ENCODE results near the gene MISFA.
"Not testable (repeated sequence)": the region's sequence is repeated elsewhere in the genome, so short reads cannot be mapped to it uniquely, and the experiment has no call there.

Gene MISFA

DNA sequence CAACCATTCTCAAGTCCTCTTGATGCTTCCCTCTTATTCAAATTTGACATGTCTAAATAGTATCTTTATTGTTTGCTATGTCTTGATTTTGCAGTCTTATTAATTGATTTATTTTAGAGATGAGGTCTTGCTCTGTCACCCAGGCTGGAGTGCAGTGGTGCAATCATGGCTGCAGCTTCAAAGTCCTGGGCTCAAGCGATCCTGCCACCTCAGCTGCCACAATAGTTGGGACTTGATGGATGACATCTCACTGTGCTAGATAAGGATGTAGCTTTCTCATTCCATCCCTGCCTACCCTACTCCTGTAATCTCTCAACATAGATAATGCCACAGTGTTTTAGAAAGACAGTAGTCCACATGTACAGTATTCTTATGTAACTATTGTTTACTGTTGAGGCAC lies 42.1 kb downstream of the MISFA start:
- Histone ChIP-seq H3K9me3 (no peaks in the 10 kb centered on the region), H3K4me3 (no peak overlapping the region), H3K27me3 (peaks cover 0 to 3% of the 10 kb centered on the region in 2 donors), H3K27ac (no peak overlapping the region), H3K4me1 (no peaks in the 10 kb centered on the region), H3K36me3 (no peaks in the 10 kb centered on the region)
- TF ChIP-seq, protein P1, sequence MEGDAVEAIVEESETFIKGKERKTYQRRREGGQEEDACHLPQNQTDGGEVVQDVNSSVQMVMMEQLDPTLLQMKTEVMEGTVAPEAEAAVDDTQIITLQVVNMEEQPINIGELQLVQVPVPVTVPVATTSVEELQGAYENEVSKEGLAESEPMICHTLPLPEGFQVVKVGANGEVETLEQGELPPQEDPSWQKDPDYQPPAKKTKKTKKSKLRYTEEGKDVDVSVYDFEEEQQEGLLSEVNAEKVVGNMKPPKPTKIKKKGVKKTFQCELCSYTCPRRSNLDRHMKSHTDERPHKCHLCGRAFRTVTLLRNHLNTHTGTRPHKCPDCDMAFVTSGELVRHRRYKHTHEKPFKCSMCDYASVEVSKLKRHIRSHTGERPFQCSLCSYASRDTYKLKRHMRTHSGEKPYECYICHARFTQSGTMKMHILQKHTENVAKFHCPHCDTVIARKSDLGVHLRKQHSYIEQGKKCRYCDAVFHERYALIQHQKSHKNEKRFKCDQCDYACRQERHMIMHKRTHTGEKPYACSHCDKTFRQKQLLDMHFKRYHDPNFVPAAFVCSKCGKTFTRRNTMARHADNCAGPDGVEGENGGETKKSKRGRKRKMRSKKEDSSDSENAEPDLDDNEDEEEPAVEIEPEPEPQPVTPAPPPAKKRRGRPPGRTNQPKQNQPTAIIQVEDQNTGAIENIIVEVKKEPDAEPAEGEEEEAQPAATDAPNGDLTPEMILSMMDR (IDR thresholded peaks at IDR 0.05), result no peak
- intact Hi-C loops (cut with DNase I; ENCODE audit: low total_unique reads), result no loop called here
- DNase-seq, result no peak

DNA sequence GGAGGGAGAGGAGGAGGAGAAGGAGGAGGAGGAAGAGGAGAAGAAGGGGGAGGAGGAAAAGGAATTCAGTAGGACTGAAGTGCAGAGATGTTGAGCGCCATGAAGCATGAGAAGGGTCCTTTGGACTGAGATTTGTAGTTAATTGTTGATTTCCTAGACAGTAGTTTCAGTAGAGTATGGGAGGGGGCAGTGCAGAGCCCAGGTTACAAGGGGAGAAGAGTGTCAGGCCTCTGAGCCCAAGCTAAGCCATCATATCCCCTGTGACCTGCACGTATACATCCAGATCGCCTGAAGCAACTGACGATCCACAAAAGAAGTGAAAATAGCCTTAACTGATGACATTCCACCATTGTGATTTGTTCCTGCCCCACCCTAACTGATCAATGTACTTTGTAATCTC lies 43.4 kb downstream of the MISFA start:
- H3K36me3 ChIP-seq; H3K4me3 ChIP-seq; DNase-seq; intact Hi-C loops (cut with DNase I; ENCODE audit: low total_unique reads); H3K27me3 ChIP-seq; H3K9me3 ChIP-seq; H3K27ac ChIP-seq; H3K4me1 ChIP-seq: not testable (repeated sequence)

DNA sequence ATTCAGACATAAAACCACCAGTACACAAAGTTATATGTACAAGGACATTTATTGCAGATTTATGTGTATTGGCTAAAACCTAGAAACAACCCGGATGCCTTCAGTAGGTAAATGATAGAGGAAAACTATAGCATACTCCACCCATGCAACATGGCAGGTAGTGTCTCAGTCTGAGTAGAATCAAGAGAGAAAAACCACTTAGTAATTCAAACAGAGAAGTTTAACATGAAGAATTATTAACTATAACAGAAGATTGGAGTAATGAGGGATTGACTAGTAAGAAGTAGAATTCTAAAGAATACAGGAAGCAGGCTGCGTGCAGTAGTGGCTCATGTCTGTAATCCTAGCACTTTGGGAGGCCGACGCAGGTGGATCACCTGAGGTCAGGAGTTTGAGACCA lies 50.8 kb downstream of the MISFA start:
- DNase-seq, result no peak
- TF ChIP-seq, protein P1 (IDR thresholded peaks at IDR 0.05), result no peak

DNA sequence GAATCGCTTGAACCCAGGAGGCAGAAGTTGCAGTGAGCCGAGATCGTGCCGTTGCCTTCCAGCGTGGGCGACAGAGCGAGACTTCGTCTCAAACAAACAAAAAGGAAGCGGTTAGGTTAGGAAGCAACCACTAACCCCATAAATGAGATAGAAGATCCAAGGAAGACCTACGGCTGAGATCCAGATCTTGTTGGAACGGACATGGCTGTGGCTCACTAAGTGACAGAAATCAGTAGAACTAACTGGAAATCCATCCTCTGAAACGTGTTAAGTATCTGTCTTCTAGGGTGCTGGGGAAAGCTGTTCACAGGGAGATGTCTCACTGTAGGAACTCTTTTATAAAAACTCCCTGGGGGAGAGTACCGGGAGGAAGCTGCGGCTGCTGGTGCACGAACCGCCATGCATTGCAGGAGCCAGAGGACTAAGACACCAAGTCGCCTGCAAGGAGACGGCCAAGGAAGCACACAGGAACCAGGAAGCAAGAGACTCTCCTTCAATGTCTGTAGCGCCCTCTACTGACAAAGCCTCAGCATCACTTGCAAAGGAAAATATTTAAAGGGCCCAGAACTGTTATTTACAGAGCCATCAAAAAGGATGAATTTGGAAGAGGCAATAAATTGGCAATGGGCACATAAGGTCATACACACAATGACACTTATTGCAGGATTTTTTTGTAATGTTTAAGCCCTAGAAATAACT lies 51.4 kb downstream of the MISFA start:
- Histone ChIP-seq H3K4me1 (no peaks in the 10 kb centered on the region), H3K36me3 (no peaks in the 10 kb centered on the region), H3K27me3 (no peaks in the 10 kb centered on the region), H3K4me3 (no peak overlapping the region), H3K9me3 (no peaks in the 10 kb centered on the region), H3K27ac (no peak overlapping the region)
- intact Hi-C loops (cut with DNase I; ENCODE audit: low total_unique reads), result no loop called here
- TF ChIP-seq, protein P1 (IDR thresholded peaks at IDR 0.05), result peak; percentile 34 to 43
- DNase-seq, result peak in 1 of 2 donors; percentile 23

More for the DNA sequence above, 50.8 kb downstream of the MISFA start:
- H3K4me1 ChIP-seq, result no peaks in the 10 kb centered on the region
- H3K27me3 ChIP-seq, result no peaks in the 10 kb centered on the region
- no peak overlapping the region for H3K4me3 ChIP-seq
- intact Hi-C loops (cut with DNase I; ENCODE audit: low total_unique reads), result no loop called here
- no peaks in the 10 kb centered on the region for H3K36me3 ChIP-seq
- no peak overlapping the region for H3K27ac ChIP-seq
- no peaks in the 10 kb centered on the region for H3K9me3 ChIP-seq

Measured in tibial artery (tissue), 4 donors.